NCI-H1694 treated with DMSO at 0.1 percent for 48 hours (cell line): ENCODE measurements around the gene CENPN.

Experiments used
- DNase-seq: peaks from one replicate; lab custom pipeline; 2025; lab: John Stamatoyannopoulos, UW

CENPN gene

DNA sequence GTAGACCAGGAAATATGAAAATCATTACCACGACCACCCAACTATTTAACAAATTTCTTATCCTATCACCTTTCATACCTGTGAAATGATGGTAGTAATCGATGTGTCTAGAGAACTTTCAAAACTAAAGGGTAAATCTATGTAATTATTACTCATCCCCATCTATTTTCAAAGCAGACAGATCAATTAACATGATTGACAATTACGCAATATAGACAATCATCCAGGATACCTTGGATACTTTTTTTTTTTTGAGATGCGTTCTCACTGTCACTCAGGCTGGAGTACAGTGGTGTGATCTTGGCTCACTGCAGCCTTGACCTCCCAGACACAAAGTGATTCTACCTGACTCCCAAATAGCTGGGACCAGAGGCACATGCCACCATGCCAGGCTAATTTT is 74.0 kb downstream of the CENPN start:
- DNase-seq = no peak
